ENCODE results near the gene PHF23. TPM values are rescaled to one million over a fixed set of nuclear protein-coding genes. Genes with fewer than 3 reads are reported as not detected.

PHF23 gene
- total RNA-seq, 4 donors from 2014 or later, result 23.4 to 32.5 (median 27.9) TPM

DNA sequence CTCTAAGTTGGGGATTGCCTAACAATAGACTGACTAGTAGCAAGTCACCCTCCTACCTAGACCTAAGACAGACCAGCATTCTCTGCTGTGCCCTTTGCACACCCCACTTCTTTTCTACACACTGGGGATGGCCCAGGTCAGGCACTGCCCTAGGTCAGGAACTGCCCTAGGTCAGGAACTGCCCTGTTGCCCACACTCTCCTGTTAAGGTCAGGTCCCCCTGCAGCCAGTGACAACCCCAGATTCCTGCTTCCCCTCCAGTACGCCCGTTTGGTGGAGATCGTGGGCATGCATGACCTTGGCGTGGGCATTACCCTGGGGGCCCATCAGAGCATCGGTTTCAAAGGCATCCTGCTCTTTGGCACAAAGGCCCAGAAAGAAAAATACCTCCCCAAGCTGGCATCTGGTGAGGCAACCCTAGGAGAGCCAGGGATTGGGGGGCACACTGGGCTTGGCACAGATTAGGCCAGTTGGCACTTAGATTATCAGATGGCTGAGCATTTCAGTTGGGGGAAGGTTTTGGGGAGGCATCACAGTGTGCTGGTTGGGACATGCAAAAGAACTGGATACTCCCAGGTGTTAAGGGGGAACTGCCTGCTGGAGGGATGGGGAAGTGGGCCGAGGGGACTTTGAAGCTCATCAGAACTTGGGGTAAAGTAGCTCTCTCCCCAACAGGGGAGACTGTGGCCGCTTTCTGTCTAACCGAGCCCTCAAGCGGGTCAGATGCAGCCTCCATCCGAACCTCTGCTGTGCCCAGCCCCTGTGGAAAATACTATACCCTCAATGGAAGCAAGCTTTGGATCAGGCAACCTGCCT lies 17.8 kb downstream of the PHF23 start:
- H3K4me3 ChIP-seq (ENCODE audit: low read depth, poor library complexity, severe bottlenecking), result no peak overlapping the region

DNA sequence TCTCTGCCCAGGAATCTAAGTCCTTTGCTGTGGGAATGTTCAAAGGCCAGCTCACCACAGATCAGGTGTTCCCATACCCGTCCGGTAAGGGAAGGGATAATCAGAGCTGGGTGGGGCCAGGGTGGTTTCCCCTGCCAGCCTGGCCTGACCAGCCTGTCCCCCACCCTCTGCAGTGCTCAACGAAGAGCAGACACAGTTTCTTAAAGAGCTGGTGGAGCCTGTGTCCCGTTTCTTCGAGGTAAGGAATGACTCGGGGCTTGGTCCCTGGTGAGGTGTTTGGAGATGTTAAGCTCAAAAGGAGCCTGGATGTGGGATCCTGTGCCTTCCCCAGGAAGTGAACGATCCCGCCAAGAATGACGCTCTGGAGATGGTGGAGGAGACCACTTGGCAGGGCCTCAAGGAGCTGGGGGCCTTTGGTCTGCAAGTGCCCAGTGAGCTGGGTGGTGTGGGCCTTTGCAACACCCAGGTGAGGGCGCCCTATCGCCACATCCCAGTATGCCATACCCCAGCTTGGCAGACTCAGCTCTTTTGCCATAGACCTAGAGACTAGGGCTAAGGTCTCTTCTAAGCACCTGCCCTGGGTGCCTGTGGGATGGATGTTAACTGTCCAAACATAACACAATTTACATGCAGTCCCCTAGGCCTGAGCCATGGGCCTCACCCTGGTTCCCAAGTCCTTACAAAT lies 18.5 kb downstream of the PHF23 start:
- 18 to 19% methylated on average over 11 of the region's 11 CpGs for WGBS, 2 donors
- DNase-seq (ENCODE audit: low spot score in 2 of 2), result no peak
- intact Hi-C loops (cut with DNase I; ENCODE audit: low total_unique reads), result no loop called here
- TF ChIP-seq POLR2A (IDR thresholded peaks at IDR 0.05), result no peak
- TF ChIP-seq, protein P1, sequence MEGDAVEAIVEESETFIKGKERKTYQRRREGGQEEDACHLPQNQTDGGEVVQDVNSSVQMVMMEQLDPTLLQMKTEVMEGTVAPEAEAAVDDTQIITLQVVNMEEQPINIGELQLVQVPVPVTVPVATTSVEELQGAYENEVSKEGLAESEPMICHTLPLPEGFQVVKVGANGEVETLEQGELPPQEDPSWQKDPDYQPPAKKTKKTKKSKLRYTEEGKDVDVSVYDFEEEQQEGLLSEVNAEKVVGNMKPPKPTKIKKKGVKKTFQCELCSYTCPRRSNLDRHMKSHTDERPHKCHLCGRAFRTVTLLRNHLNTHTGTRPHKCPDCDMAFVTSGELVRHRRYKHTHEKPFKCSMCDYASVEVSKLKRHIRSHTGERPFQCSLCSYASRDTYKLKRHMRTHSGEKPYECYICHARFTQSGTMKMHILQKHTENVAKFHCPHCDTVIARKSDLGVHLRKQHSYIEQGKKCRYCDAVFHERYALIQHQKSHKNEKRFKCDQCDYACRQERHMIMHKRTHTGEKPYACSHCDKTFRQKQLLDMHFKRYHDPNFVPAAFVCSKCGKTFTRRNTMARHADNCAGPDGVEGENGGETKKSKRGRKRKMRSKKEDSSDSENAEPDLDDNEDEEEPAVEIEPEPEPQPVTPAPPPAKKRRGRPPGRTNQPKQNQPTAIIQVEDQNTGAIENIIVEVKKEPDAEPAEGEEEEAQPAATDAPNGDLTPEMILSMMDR (IDR thresholded peaks at IDR 0.05), result no peak
- H3K4me3 ChIP-seq (ENCODE audit: low read depth, poor library complexity, severe bottlenecking), result peak overlapping the region; percentile 90

More for the DNA sequence above, 17.8 kb downstream of the PHF23 start:
- DNase-seq (ENCODE audit: low spot score in 2 of 2), result no peak
- TF ChIP-seq, protein P1 (IDR thresholded peaks at IDR 0.05), result no peak
- no peak for TF ChIP-seq POLR2A (IDR thresholded peaks at IDR 0.05)
- intact Hi-C loops (cut with DNase I; ENCODE audit: low total_unique reads), result no loop called here
- 60 to 61% methylated on average over 10 of the region's 10 CpGs for WGBS, 2 donors

DNA sequence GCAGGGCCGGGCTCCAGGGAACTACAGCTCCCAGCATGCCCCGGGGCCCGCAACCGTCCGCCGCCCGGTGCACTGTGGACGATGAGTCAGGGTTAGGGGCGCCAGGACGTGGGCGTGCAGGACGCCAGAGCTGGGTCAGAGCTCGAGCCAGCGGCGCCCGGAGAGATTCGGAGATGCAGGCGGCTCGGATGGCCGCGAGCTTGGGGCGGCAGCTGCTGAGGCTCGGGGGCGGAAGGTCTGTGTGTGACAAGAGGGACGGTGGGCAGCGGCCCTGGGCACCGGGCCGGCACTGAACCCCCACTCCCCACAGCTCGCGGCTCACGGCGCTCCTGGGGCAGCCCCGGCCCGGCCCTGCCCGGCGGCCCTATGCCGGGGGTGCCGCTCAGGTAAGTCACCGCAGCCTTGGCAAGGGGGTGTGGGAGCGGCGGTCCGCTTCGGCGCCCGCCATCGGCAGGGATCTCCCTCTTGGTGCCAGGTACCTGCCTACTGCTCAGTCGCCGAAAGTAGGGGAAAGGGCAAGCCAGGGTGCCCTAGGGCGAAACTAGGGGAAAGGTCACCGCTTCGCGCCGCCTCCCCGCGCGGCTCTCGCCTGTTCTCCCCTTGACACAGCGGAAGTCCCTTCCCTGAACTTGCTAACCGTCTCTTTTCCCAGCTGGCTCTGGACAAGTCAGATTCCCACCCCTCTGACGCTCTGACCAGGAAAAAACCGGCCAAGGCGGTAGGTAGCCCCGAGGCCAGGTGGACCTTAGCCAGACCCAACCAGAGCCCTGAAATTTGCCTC lies 19.3 kb downstream of the PHF23 start, which contains the start of the genes ACADVL and DLG4:
TSS of gene ACADVL (plus strand) at position 127 of the 781 bp plus-strand sequence. CDS start at position 174, 47 bp downstream.
TSS of gene DLG4 (minus strand) at position 25 of the 781 bp plus-strand sequence.
- intact Hi-C loops (cut with DNase I; ENCODE audit: low total_unique reads), result no loop called here
- WGBS, 2 donors, result 1% methylated on average over 43 to 50 of the region's 63 CpGs
- peak; percentile 90 to 99 for DNase-seq (ENCODE audit: low spot score in 2 of 2)
- peak in 1 of 2 donors; percentile 57 for TF ChIP-seq POLR2A (IDR thresholded peaks at IDR 0.05)
- TF ChIP-seq, protein P1 (IDR thresholded peaks at IDR 0.05), result no peak
- peak within 1 kb of the TSS; percentile 90 for H3K4me3 ChIP-seq (ENCODE audit: low read depth, poor library complexity, severe bottlenecking)

DNA sequence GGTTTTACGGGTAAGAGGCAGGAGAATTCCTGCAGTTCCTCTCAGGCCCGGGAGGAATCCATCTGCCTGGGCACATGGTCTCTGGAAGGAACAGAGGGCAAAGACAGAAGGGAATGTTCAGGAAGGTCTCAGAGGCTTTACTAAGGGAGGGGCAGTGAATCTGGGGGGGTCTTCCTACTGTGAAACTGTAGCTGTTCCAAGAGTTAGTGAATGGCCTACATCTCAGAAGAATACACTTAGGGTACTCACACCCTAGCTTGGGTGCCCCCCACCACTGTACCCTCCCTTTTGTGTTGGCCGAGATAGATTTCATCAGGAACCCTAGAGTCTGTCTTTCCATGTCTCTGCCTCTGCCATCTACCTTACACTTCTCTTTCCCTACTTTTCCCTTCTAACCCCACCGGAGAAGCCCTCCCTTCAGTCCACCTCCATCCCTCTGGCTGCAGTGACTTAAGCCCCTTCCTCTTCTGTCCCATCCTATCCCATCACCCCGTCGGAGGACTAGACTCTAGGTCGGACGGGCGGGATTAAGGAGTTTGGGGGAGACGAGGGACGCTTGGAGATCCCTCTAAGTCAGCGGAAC lies 19.9 kb downstream of the PHF23 start:
- no peak for TF ChIP-seq POLR2A (IDR thresholded peaks at IDR 0.05)
- TF ChIP-seq, protein P1 (IDR thresholded peaks at IDR 0.05), result no peak
- intact Hi-C loops (cut with DNase I; ENCODE audit: low total_unique reads), result no loop called here
- DNase-seq (ENCODE audit: low spot score in 2 of 2), result no peak
- WGBS, 2 donors, result 15 to 17% methylated on average over 12 of the region's 12 CpGs
- peak overlapping the region; percentile 90 for H3K4me3 ChIP-seq (ENCODE audit: low read depth, poor library complexity, severe bottlenecking)

DNA sequence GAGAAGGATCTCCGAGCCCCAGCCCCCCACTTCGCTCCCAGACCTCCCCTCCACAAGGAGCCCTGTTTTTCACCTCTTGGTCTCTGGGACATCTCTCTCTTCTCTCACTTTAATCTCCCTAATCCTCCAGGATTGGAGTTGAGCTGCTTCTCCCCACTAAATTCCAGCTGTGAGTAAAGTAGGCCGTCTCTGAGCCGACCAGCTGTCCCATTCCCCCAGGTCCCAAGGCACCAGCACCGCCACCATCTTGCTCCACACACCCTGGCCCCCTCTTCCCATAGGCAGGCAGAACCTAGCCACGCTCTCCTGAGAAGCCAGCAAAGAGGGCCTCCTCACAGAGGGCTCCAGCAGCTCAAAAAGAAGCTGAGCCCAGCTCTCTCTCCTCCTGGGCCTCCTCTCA lies 20.5 kb downstream of the PHF23 start:
- 69 to 82% methylated on average over 6 of the region's 6 CpGs for WGBS, 2 donors
- TF ChIP-seq POLR2A (IDR thresholded peaks at IDR 0.05), result no peak
- TF ChIP-seq, protein P1 (IDR thresholded peaks at IDR 0.05), result no peak
- DNase-seq (ENCODE audit: low spot score in 2 of 2), result no peak
- intact Hi-C loops (cut with DNase I; ENCODE audit: low total_unique reads), result no loop called here
- H3K4me3 ChIP-seq (ENCODE audit: low read depth, poor library complexity, severe bottlenecking), result no peak overlapping the region
